Midbrain (tissue), 1 donor: ENCODE data around the gene TERB1.

Experiments
- DNase-seq: peaks from one replicate; lab custom pipeline; 2025; lab: John Stamatoyannopoulos, UW

Gene TERB1, protein sequence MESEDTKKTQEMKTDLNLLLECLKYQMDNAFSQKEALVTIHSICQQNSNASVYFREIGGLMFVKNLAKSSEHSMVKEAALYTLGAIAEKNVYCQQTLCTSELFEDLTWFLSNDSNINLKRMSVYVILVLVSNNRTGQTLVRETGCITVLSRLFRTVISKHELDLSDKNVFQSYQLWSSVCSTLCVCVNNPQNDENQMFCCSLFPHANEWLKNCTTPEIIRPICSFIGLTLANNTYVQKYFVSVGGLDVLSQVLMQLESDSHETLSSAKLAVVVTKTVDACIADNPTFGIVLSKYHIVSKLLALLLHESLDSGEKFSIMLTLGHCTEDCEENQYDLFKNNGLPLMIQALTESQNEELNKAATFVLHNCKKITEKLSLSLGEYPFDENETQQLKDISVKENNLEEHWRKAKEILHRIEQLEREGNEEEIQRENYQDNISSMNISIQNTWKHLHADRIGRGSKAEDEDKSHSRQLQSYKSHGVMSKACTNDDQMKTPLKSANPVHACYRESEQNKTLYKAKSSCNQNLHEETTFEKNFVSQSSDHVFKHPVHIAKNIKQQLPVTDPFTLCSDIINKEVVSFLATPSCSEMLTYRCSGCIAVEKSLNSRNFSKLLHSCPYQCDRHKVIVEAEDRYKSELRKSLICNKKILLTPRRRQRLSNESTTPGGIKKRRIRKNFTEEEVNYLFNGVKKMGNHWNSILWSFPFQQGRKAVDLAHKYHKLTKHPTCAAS

GRCh38 chr16:66801320-66802105, at the start of gene TERB1:
Gene TERB1 (minus strand): TSS chr16:66801584. CDS start chr16:66796798, 4,786 bp downstream.
- DNase-seq, result no peak

DNA sequence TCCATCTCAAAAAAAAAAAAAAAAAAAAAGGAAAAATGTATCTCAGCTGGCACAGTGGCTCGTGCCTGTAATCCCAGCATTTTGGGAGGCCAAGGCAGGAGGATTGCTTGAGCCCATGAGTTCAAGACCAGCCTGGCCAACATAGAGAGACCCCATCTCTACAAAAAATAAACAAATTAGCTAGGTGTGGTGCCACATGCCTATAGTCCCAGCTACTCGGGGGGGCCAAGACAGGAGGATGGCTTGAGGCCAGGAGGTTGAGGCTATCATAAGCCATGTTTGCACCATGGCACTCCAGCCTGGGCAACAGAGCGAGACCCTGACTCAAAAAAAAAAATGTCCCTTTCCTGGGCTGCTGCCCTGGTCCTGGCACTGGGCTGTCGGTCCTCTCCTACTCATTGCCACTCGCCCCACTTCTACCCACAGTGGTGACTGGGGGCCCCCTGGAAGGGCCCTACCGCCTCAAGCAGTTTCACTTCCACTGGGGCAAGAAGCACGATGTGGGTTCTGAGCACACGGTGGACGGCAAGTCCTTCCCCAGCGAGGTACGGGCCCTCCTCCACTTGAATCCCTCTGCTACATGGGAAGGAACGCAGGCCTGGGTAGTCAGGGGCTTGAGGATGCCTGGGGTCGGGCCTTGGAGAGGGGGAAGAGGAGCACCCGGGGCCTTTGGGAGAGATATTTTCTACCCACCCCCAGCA, 48.9 kb upstream of the TERB1 start:
- DNase-seq, result no peak

- no peak for DNase-seq
Measured at GRCh38 chr16:66849549-66849948, 48.2 kb upstream of the TERB1 start.

GRCh38 chr16:66849021-66849420, 47.6 kb upstream of the TERB1 start:
- DNase-seq, result no peak

DNA sequence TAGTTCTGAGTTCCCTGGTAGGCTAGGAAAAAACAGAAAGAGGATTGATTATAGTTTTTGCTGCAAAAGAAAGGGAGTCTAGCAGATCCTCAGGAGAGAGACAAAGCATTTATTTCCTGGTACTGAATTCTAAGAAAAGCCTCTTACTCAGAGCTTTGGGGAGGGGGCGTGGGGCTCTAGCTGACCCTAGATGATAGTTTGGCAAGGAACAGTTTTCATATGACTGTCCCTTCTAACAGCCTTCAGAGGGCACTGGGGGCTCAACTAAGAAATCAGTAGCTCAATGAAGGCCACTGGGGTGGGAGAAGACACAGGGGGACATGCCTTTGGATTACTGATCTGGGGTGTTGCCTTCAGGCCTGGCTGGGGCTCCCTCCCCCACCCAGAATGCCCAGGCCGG, 46.8 kb upstream of the TERB1 start:
- no peak for DNase-seq

GRCh38 chr16:66847533-66848067, 46.2 kb upstream of the TERB1 start:
- DNase-seq, result no peak

DNA sequence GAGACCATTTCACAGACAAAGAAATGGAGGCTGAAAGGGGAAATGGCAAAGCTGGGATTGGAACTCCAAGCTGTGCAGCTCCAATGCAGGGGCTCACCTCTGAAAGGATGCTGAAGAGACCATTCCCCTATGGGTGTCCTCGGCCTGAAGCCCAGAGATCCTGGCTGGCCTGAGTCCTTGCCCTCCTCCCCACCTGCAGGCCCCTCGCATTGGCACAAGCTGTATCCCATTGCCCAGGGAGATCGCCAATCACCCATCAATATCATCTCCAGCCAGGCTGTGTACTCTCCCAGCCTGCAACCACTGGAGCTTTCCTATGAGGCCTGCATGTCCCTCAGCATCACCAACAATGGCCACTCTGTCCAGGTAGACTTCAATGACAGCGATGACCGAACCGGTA, 45.4 kb upstream of the TERB1 start:
- no peak for DNase-seq

DNA sequence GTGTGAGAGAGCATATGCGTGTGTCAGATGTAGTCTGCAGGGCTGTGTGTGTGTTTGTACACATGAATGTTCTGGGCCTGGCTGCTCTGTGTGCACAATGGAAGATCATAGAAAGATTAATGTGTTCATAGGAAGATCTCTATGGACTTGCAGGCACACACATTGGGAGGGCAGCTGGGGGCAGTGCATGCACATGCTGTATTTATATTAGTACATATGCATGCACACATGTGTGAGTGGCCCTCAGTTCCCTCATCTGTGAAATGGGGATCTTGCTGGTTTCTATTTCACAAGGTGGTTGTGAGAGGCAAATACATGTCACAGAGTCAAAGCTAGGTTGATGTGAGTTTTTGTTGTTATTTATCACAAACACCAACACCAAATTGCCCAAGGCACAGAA, 44.9 kb upstream of the TERB1 start:
- DNase-seq, result no peak

GRCh38 chr16:66845791-66846221, 44.4 kb upstream of the TERB1 start:
- DNase-seq, result no peak

- no peak for DNase-seq
Measured at GRCh38 chr16:66845080-66845410, 43.7 kb upstream of the TERB1 start.

- DNase-seq, result no peak
Measured at GRCh38 chr16:66844342-66845079, 43.1 kb upstream of the TERB1 start, which contains the start of gene CA7. Gene CA7 (plus strand): TSS chr16:66844414. CDS start chr16:66844488, 74 bp downstream.

GRCh38 chr16:66844009-66844341, 42.6 kb upstream of the TERB1 start:
- DNase-seq, result no peak

DNA sequence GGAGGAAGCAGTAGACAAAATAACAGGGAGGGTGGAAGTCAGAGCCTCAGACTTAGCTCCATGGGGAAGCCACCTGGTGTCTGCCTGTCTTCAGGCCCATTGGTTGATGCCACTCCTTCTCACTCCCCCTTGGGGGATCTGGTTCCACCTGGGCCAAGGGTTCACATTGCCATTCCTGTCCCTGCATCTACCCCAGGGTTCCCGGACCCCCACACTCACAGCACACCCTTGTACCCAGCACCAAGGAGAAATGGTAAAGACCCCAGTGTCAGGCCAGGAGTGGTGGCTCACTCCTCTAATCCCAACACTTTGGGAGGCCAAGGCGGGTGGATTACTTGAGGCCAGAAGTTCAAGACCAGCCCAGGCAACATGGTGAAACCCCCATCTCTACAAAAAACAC, 41.8 kb upstream of the TERB1 start:
- no peak for DNase-seq

DNA sequence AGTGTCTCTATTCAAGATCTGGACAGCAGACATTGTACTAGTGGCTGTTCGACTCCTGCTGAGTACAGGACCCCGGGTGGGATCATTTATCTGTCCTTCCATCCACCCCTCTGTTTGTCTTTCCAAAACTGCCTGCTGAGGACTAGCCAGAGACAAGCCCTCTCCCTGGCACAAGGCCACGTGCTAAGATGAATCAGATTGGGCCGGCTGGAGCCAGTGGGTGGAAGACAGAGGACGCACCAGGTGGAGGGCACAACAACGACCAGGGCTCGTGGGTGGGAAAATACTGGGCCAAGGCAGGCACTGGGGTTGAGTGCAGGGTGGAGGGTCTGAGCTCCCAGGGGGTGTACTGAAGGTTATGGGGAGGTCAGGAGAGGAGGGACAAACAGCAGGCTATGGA, 41.4 kb upstream of the TERB1 start:
- no peak for DNase-seq

DNA sequence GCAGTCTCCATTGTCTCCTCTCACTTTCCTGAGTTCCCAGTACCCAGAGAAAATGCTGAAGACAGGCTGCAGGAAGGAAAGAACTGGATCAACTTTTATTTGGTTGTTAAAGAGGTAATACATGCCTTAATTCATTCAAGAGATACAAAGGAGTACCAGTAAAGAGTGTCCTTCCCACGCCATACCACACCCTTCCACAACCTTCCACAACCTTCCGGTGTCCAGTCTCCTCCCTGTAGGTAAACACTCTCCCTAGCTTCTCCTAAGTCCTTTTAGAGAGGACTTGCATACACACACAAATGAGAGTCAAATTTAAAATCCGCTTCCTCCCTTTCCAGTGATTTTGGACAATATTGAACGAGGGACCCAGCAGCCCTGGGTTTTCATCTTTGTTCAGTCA, 40.0 kb upstream of the TERB1 start:
- DNase-seq, result no peak

- DNase-seq, result no peak
Measured at GRCh38 chr16:66840883-66841282, 39.5 kb upstream of the TERB1 start.

GRCh38 chr16:66834746-66835145, 33.4 kb upstream of the TERB1 start:
- no peak for DNase-seq

- DNase-seq, result no peak
Measured at GRCh38 chr16:66832661-66833305, 31.4 kb upstream of the TERB1 start.

DNA sequence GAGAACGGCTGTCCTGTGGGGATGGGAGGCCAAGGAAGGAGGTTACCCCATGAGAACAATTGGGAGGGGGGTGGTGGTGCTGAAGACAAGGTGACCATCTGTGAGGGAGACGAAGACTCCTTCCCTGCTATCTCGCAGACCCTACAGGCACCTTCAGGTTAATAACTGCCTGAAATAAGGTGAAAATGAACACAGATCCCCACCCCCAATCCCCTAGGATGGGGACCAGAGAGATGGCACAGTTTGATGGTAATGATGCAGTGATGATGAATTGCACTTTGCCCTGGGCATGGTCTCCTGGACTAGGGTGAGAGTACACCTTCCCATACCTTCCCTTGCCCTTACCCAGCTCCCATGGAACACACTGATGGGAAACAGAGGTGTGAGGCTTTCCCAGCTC, 30.8 kb upstream of the TERB1 start:
- no peak for DNase-seq
